ENCODE data around the gene USP33. TPM values are rescaled to one million over a fixed set of nuclear protein-coding genes. Genes with fewer than 3 reads are reported as not detected.

Gene USP33
- total and polyA plus RNA-seq, 10 of the 15 experiments (the other 5 are each of a cell fraction or from before 2014, with no cell fraction given) = 13.1 to 49.9 (median 32.2) TPM

DNA sequence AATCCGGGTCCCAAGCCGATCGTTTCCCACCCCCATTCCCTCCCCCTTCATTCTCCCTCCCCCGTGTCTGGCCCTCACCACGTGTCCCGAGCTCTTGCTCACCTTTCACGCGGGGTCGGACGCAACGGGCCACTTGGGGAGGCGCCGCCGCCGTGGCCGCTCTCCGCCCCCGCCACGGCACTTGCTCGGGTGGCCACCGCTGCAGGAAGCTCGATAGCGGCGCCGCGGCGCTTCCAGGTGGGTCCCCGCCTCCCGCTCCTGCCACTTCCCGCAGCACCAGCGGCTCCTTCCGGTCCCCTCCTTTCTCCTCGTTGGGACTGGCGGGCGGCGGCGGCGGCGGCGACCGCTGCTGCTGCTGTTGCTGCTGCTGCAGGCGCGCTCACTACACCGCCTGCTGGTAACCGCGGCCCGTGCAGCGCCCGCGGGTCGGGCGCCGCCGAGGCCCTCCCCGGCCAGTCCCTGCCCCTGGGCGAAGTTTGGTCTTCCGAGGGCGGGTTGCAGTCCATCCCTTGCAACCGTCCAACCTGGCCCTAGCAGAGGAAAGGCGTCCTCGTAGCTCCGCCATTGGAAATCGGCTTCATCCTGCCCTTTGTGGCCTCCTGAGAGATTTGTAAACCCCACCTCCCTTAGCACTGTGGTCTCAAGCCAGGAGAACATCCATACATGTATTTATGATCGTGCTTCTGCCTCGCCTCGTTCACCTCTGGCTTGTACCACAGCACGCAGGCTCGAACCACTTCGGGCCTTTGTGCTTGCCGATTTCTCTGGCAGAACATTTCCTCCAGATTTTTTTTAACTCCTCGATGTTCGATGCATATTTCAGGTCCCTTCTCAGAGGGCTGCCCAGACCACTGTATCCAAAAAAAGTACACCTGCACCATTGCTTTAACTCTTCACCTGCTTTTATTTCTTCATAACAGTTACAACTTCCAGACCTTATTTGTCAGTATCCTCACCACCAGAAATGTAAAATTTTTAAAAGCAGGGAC is 76.2 kb downstream of the USP33 start (continued):
- TF ChIP-seq BRCA1 (IDR thresholded peaks at IDR 0.05; ENCODE audit: low read depth, low read length) = no peak
- TF ChIP-seq, protein P1, sequence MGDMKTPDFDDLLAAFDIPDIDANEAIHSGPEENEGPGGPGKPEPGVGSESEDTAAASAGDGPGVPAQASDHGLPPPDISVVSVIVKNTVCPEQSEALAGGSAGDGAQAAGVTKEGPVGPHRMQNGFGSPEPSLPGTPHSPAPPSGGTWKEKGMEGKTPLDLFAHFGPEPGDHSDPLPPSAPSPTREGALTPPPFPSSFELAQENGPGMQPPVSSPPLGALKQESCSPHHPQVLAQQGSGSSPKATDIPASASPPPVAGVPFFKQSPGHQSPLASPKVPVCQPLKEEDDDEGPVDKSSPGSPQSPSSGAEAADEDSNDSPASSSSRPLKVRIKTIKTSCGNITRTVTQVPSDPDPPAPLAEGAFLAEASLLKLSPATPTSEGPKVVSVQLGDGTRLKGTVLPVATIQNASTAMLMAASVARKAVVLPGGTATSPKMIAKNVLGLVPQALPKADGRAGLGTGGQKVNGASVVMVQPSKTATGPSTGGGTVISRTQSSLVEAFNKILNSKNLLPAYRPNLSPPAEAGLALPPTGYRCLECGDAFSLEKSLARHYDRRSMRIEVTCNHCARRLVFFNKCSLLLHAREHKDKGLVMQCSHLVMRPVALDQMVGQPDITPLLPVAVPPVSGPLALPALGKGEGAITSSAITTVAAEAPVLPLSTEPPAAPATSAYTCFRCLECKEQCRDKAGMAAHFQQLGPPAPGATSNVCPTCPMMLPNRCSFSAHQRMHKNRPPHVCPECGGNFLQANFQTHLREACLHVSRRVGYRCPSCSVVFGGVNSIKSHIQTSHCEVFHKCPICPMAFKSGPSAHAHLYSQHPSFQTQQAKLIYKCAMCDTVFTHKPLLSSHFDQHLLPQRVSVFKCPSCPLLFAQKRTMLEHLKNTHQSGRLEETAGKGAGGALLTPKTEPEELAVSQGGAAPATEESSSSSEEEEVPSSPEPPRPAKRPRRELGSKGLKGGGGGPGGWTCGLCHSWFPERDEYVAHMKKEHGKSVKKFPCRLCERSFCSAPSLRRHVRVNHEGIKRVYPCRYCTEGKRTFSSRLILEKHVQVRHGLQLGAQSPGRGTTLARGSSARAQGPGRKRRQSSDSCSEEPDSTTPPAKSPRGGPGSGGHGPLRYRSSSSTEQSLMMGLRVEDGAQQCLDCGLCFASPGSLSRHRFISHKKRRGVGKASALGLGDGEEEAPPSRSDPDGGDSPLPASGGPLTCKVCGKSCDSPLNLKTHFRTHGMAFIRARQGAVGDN (IDR thresholded peaks at IDR 0.05) = peak; percentile 64
- TF ChIP-seq, protein P2, sequence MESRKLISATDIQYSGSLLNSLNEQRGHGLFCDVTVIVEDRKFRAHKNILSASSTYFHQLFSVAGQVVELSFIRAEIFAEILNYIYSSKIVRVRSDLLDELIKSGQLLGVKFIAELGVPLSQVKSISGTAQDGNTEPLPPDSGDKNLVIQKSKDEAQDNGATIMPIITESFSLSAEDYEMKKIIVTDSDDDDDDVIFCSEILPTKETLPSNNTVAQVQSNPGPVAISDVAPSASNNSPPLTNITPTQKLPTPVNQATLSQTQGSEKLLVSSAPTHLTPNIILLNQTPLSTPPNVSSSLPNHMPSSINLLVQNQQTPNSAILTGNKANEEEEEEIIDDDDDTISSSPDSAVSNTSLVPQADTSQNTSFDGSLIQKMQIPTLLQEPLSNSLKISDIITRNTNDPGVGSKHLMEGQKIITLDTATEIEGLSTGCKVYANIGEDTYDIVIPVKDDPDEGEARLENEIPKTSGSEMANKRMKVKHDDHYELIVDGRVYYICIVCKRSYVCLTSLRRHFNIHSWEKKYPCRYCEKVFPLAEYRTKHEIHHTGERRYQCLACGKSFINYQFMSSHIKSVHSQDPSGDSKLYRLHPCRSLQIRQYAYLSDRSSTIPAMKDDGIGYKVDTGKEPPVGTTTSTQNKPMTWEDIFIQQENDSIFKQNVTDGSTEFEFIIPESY (IDR thresholded peaks at IDR 0.05) = no peak
- TF ChIP-seq DPF2 (IDR thresholded peaks at IDR 0.05) = peak; percentile 67
- TF ChIP-seq BHLHE40 (IDR thresholded peaks at IDR 0.05; ENCODE audit: borderline replicate concordance in 1 of 2, low read depth in 2 of 2, low read length in 1 of 2) = peak; percentile 78 to 91; a peak in 3 of 4 replicates
- TF ChIP-seq WRNIP1 (IDR thresholded peaks at IDR 0.05; ENCODE audit: borderline replicate concordance, low read depth, low read length) = no peak
- TF ChIP-seq, protein P3, sequence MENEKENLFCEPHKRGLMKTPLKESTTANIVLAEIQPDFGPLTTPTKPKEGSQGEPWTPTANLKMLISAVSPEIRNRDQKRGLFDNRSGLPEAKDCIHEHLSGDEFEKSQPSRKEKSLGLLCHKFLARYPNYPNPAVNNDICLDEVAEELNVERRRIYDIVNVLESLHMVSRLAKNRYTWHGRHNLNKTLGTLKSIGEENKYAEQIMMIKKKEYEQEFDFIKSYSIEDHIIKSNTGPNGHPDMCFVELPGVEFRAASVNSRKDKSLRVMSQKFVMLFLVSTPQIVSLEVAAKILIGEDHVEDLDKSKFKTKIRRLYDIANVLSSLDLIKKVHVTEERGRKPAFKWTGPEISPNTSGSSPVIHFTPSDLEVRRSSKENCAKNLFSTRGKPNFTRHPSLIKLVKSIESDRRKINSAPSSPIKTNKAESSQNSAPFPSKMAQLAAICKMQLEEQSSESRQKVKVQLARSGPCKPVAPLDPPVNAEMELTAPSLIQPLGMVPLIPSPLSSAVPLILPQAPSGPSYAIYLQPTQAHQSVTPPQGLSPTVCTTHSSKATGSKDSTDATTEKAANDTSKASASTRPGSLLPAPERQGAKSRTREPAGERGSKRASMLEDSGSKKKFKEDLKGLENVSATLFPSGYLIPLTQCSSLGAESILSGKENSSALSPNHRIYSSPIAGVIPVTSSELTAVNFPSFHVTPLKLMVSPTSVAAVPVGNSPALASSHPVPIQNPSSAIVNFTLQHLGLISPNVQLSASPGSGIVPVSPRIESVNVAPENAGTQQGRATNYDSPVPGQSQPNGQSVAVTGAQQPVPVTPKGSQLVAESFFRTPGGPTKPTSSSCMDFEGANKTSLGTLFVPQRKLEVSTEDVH (IDR thresholded peaks at IDR 0.05; ENCODE audit: low read depth, partially characterized antibody) = no peak
- no peak for TF ChIP-seq BMI1 (IDR thresholded peaks at IDR 0.05; ENCODE audit: borderline replicate concordance)
- TF ChIP-seq, protein P4, sequence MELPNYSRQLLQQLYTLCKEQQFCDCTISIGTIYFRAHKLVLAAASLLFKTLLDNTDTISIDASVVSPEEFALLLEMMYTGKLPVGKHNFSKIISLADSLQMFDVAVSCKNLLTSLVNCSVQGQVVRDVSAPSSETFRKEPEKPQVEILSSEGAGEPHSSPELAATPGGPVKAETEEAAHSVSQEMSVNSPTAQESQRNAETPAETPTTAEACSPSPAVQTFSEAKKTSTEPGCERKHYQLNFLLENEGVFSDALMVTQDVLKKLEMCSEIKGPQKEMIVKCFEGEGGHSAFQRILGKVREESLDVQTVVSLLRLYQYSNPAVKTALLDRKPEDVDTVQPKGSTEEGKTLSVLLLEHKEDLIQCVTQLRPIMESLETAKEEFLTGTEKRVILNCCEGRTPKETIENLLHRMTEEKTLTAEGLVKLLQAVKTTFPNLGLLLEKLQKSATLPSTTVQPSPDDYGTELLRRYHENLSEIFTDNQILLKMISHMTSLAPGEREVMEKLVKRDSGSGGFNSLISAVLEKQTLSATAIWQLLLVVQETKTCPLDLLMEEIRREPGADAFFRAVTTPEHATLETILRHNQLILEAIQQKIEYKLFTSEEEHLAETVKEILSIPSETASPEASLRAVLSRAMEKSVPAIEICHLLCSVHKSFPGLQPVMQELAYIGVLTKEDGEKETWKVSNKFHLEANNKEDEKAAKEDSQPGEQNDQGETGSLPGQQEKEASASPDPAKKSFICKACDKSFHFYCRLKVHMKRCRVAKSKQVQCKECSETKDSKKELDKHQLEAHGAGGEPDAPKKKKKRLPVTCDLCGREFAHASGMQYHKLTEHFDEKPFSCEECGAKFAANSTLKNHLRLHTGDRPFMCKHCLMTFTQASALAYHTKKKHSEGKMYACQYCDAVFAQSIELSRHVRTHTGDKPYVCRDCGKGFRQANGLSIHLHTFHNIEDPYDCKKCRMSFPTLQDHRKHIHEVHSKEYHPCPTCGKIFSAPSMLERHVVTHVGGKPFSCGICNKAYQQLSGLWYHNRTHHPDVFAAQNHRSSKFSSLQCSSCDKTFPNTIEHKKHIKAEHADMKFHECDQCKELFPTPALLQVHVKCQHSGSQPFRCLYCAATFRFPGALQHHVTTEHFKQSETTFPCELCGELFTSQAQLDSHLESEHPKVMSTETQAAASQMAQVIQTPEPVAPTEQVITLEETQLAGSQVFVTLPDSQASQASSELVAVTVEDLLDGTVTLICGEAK (IDR thresholded peaks at IDR 0.05; ENCODE audit: borderline replicate concordance) = peak; percentile 55
- TF ChIP-seq SIN3A (IDR thresholded peaks at IDR 0.05; ENCODE audit: low read depth, low read length) = peak; percentile 76; the same call in 1 of the 2 replicates
- peak in 1 of 2 experiments; percentile 89; a peak in 2 of 4 replicates for TF ChIP-seq ETV6 (conservative IDR thresholded peaks at IDR 0.05 in 1 of 2, IDR thresholded peaks at IDR 0.05 in 1 of 2; ENCODE audit: borderline replicate concordance in 1 of 2, low read depth in 1 of 2)
- peak; percentile 2 to 82 for TF ChIP-seq EGR1 (IDR thresholded peaks at IDR 0.05; ENCODE audit: borderline replicate concordance in 1 of 2, low read depth in 2 of 2, low read length in 2 of 2)
- no peak for TF ChIP-seq NR2C1 (IDR thresholded peaks at IDR 0.05)

All from GM12878 (cell line).